ENCODE results near the gene FAM216B. TPM values are rescaled to one million over a fixed set of nuclear protein-coding genes. Genes with fewer than 3 reads are reported as not detected.

Gene FAM216B
- under 1 TPM in 1 of 2 donors, not detected in 1; 0.23 TPM for total RNA-seq
- long read RNA-seq, donor 1, result 0 reads
- long read RNA-seq, donor 2, result 0 reads

GRCh38 chr13:42781352-42781751 is at the start of gene FAM216B:
FAM216B (plus strand) TSS chr13:42781584; CDS start chr13:42784068, 2,484 bp downstream.
- no peak for DNase-seq (ENCODE audit: low spot score)
- intact Hi-C loops (cut with DNase I), result no loop called here

DNA sequence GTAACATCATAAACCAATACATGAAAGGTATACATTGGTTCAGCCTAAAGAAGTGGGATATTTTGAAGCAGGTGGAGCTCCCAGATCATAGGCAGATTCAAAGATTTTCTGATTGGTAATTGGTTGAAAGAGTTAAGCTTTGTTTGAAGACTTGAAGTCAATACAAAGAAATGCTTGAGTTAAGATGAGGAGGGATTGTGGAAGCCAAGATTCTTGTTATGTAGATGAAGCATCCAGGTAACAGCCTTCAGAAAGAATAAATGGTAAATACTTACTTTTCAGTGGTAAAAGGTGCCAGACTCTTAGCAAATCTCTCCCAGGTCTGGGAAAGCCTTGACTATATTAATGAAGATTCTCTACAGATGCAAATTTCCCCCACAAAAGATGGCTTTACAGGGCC is 49.3 kb upstream of the FAM216B start:
- intact Hi-C loops (cut with DNase I), result no loop called here
- no peak for DNase-seq (ENCODE audit: low spot score)

DNA sequence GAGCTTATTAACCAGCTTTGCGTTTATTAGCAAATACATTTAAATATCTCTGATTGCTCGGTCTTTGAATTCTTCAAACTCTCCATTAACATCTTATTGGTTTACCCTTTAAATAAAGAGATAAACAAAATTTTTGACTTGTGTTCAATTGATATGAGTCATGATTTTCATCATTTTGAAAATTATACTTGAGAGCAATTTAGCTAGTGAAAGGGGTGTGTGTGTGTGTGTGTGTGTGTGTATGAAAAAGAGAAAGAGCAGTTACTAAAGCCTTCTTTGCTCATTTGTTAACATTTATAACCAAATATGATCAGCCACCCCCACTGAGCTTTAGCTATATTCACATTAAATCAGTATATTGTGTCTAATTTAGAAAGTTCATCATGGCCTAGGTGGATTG is 48.3 kb upstream of the FAM216B start:
- DNase-seq (ENCODE audit: low spot score), result no peak
- intact Hi-C loops (cut with DNase I), result no loop called here

DNA sequence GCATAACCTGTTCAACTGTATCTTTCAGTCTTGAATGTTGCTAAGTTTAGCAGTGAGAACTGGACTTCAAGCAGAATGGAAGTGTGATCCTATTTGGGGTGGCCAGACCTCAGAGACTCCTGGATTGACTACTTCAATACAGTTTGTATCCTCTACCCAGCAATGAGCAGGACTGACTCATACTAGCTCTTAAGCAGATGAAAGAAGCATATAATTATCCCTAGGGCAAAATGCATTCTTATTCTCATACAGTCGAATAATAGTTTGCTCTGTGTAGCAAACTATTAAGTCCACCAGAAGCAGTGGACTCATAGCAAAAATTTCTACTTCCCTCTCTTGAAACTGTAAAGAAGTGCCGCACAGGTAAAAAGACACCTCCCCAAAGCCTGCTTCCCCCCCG is 46.4 kb upstream of the FAM216B start:
- DNase-seq (ENCODE audit: low spot score), result no peak
- intact Hi-C loops (cut with DNase I), result no loop called here

DNA sequence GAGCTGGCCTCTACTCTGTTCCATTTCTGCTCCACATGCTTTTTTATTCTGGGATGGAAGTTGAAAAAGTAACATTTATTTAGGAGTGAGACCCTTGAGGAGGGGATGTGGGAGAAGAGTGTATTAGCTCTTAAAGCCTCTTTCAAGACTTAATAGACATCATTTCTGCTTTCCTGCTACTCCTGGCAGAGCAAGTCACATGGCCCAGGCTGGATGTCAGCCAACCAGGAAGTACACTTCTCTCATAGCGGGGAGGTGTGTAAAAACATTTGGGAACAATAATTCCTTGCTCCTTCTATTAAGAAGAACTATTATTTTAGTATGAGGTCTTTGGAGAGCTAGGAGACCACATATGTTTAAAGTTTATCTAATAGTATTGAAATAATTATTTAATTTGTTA is 40.6 kb upstream of the FAM216B start:
- DNase-seq (ENCODE audit: low spot score), result peak; percentile 88
- intact Hi-C loops (cut with DNase I), result no loop called here

DNA sequence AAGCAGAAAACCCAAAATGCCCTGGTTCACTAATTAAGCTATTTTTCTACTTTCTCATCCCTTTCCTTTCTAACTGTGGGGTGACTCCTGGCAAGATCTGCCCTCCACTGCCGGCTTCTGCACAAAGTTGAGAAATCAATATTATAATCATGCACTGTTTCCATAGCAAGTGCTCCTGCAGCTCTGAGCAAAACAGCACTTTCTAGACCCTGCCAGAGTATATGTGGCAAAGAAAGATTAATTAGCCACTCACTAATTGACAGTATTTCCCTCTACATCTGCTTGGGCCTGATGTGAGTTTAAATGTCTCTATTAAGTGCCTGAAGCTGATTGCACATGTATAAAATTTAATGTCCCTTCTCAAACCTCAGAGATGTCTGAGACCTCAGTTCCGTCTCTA is 39.5 kb upstream of the FAM216B start:
- intact Hi-C loops (cut with DNase I), result no loop called here
- DNase-seq (ENCODE audit: low spot score), result no peak

- intact Hi-C loops (cut with DNase I), result no loop called here
- DNase-seq (ENCODE audit: low spot score), result no peak
Measured at GRCh38 chr13:42745655-42746054, 35.7 kb upstream of the FAM216B start.

DNA sequence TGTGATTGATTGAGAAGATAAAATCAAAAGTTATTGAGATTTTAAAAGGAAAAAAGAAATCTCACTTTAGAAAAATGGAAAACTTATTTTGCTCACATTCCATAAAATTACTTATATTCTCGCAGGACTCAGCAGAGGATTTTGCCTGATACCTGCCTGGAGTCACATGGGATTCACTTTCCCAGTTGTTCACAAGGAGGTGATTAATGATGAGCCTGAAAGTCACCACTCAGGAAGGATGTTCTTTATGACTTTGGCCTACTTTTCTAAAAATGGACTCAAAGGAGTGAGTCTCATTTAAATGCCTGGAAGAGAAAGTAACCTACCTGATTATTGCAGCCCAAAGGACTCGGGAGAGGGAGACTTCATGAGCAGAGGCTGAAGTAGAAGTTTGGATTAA is 34.5 kb upstream of the FAM216B start:
- intact Hi-C loops (cut with DNase I), result no loop called here
- no peak for DNase-seq (ENCODE audit: low spot score)

DNA sequence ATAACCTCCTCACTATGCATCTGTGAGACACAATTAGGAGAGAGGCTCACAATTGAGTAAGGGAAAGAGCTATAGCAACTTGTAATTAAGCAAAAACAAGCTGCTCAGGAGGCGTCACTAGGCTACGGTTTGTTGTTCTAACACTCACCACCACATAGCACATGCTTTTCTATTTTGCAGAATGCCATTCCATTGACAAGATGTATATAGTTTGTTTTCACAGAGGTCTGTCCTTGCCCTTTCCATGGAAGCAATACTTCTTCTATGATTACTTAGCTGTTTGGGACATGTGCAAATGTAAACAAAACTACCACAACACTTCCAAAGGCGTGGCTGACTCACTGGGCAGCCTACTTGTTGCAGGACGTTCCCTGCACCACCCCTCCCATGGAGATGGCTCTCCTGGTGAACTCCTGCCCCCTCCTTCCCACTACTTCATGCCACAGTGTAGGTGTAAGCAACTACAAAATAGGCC is 33.9 kb upstream of the FAM216B start:
- intact Hi-C loops (cut with DNase I), result no loop called here
- DNase-seq (ENCODE audit: low spot score), result no peak

GRCh38 chr13:42750794-42751193 is 30.6 kb upstream of the FAM216B start:
- DNase-seq (ENCODE audit: low spot score), result no peak
- intact Hi-C loops (cut with DNase I), result no loop called here

DNA sequence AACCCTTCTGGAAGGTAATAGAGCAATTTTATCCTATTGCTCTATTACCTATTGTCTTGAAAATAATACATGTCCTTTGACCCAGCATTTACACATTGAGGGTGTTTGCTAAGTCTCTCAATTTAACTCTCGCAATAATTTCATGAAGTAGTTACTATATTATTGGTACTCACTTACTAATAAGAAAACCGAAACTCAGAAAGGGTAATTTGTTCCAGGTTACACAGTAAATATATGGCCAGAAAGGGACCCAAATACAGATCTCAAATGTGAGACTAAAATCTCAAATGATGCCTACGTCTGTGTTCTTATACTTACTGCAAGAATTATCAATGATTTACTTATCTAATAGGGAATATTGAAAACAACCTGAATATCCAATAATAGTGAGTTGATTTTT is 29.7 kb upstream of the FAM216B start:
- DNase-seq (ENCODE audit: low spot score), result no peak
- intact Hi-C loops (cut with DNase I), result no loop called here

DNA sequence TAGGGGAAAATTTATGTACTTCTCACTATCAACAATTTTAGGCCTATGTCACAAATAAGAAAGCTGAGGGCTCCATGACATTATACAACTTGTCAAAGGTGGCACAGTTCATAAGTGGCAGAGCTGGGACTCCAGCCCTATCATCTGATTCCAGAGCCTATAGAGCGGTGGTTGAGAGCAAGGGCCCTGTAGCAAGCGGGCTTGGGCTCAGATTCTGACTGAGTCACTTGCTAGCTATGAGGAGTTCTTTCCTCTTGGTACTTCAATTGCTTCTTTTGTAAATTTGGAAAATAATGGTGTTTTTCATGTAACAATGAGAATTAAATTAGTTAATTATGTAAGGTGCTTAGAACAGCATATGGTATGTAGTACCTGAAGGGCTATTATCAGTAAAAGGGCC is 28.7 kb upstream of the FAM216B start:
- DNase-seq (ENCODE audit: low spot score), result no peak
- intact Hi-C loops (cut with DNase I), result no loop called here

- no peak for DNase-seq (ENCODE audit: low spot score)
- intact Hi-C loops (cut with DNase I), result no loop called here
Measured at GRCh38 chr13:42753697-42754096, 27.7 kb upstream of the FAM216B start.

GRCh38 chr13:42754801-42755510 is 26.4 kb upstream of the FAM216B start:
- intact Hi-C loops (cut with DNase I), result no loop called here
- DNase-seq (ENCODE audit: low spot score), result no peak

DNA sequence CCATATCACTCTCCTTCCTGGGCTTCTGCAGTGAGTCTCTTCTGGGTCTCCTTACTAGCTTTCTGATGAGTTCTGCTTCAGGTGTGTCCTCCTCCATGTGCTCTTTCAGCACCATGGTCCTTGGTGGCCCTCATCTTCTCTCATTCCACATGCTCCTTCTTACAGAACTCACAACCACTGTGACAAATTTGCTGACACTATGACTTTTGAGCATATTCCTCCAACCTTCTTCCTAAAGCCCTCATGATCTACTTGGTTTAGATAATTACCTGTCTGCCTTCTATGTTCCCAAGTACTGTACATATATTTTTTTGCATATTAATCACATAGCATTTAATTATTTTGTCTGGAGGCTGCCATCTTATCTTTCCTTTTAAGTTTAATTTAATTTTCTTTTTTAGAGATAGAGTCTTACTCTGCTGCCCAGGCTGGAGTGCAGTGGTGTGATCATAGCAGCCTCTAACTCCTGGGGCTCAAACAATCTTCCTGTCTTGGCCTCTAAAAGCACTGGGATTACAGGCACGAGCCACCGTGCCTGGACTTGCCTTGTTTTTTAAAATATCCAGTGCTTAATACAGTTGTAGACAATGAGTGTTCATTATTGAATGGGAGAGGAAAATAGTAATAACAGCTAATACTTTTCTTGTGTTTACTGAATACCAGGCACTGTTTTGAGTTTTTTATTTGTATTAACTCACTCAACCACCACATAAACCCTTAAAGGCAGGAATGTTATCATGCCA is 23.5 kb upstream of the FAM216B start:
- DNase-seq (ENCODE audit: low spot score), result no peak
- intact Hi-C loops (cut with DNase I), result no loop called here

DNA sequence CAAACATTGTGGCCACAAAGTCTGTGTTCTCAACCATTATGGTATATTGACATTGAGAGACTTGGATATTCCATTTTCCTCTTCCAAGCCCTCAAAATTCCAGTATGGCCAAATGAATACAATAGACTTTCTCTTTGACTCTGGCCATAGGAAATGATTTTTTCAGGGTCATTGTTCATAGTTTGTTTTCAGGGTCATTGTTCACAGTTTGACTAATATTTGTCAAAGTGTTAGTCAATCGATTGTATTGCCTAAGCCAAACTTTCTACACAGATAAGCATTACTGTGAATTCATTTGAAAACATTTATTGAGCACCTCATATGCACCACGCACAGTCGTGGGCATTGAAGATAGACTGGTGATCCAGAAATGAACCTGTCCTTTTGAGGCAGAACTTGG is 22.9 kb upstream of the FAM216B start:
- intact Hi-C loops (cut with DNase I), result no loop called here
- no peak for DNase-seq (ENCODE audit: low spot score)

DNA sequence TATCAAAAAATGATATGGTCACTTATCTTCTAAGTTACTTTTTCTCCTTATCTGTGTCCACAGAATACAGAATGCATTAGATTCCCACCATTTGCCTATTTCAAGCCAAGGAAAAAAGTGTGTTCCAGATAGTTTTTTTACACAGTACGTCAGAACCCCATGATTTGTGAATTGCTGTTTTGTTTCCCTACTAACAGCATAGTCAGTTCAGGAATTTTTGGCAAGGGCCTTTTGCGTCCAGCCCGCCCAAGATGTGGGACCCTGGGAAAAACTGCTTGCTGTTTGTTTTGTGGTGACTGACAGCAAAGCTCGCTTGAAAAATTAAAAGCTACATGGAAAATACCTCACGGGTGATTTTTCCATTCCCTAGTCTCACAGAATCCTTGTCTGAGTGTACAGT is 20.4 kb upstream of the FAM216B start:
- intact Hi-C loops (cut with DNase I), result no loop called here

GRCh38 chr13:42762251-42762650 is 19.1 kb upstream of the FAM216B start:
- no peak for DNase-seq (ENCODE audit: low spot score)
- intact Hi-C loops (cut with DNase I), result no loop called here

More for the DNA sequence above, 20.4 kb upstream of the FAM216B start:
- no peak for DNase-seq (ENCODE audit: low spot score)

DNA sequence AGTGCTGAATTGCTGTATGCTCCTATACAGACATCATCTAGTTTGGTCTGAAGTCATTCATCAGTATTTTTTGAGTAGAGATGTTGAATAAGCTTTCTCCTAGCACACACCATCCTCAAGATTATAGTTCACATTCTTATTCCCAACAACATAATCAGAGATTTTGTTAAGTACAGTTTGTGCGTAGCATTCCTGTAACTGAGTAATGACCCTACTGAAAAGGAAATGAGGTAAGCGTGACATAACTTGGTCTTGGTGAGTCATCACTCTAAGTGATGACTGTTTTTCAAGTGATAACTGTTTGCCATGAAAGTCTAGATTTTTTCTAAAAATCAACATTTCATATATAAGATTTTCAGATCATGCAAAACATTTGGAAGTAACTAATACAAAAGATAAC is 18.5 kb upstream of the FAM216B start:
- intact Hi-C loops (cut with DNase I), result no loop called here
- DNase-seq (ENCODE audit: low spot score), result no peak

GRCh38 chr13:42766016-42766415 is 15.4 kb upstream of the FAM216B start:
- intact Hi-C loops (cut with DNase I), result no loop called here
- DNase-seq (ENCODE audit: low spot score), result no peak

- intact Hi-C loops (cut with DNase I), result no loop called here
- no peak for DNase-seq (ENCODE audit: low spot score)
Measured at GRCh38 chr13:42769650-42770049, 11.7 kb upstream of the FAM216B start.
